VCaP (cell line): ENCODE data around the gene ADAMTS19.
"Not testable (repeated sequence)": the region's sequence is repeated elsewhere in the genome, so short reads cannot be mapped to it uniquely, and the experiment has no call there.

Experiments used
- H3K27ac ChIP-seq: fragments of 450-650 bp; 2 replicates; pipeline ENCODE4 v1.5.1; 2017
- CTCF ChIP-seq: fragments of 450-650 bp; conservative IDR thresholded peaks from 2 replicates; pipeline ENCODE4 v1.5.1; 2017; ENCODE audit warnings: mild to moderate bottlenecking, moderate library complexity

Gene ADAMTS19

GRCh38 chr5:129459777-129460671, at the start of gene ADAMTS19:
Gene ADAMTS19, plus strand, starts transcription at chr5:129460298. Its CDS starts 94 bp downstream, at chr5:129460392.
- TF ChIP-seq CTCF: no peak
- H3K27ac ChIP-seq: no peak within 1 kb of the TSS

- TF ChIP-seq CTCF: no peak
- H3K27ac ChIP-seq: no peak overlapping the region
These were observed 49.6 kb upstream of the ADAMTS19 start for GRCh38 chr5:129410488-129410887.

- TF ChIP-seq CTCF: no peak
These were observed 47.4 kb upstream of the ADAMTS19 start for GRCh38 chr5:129412721-129413120.

GRCh38 chr5:129413570-129413969, 46.5 kb upstream of the ADAMTS19 start:
- no peak overlapping the region for H3K27ac ChIP-seq
- TF ChIP-seq CTCF: no peak

More at GRCh38 chr5:129412721-129413120, 47.4 kb upstream of the ADAMTS19 start:
- no peak overlapping the region for H3K27ac ChIP-seq

- no peak overlapping the region for H3K27ac ChIP-seq
- TF ChIP-seq CTCF: no peak
These were observed 40.8 kb upstream of the ADAMTS19 start for GRCh38 chr5:129419292-129419691.

- no peak for TF ChIP-seq CTCF
- no peak overlapping the region for H3K27ac ChIP-seq
These were observed 35.1 kb upstream of the ADAMTS19 start for GRCh38 chr5:129425031-129425430.

GRCh38 chr5:129426071-129426470, 34.0 kb upstream of the ADAMTS19 start:
- TF ChIP-seq CTCF: no peak
- H3K27ac ChIP-seq: no peak overlapping the region

GRCh38 chr5:129428636-129429035, 31.5 kb upstream of the ADAMTS19 start:
- not testable (repeated sequence) for H3K27ac ChIP-seq
